Right renal pelvis (tissue), 4 donors: ENCODE results near the gene CHRNG. TPM values are rescaled to one million over a fixed set of nuclear protein-coding genes. Genes with fewer than 3 reads are reported as not detected.

ENCODE experiments used
- DNase-seq, 4 donors: peaks; one replicate each; pipeline ENCODE4 v3.0.0-alpha.2; 2013; ENCODE audit warnings: low read depth in 4 of 4, low spot score in 3 of 4, missing footprints in 1 of 4
- polyA plus RNA-seq, 4 donors: library from polyadenylated mRNA; unstranded; fragments of 120-200 nt; gene quantifications; one replicate each; pipeline ENCODE4 v1.2.1, GENCODE V29; 2013; ENCODE audit not compliant: insufficient read length in 4 of 4

CHRNG gene
- polyA plus RNA-seq, 4 donors, result 0.81 to 1.1 (median 1.0) TPM

DNA sequence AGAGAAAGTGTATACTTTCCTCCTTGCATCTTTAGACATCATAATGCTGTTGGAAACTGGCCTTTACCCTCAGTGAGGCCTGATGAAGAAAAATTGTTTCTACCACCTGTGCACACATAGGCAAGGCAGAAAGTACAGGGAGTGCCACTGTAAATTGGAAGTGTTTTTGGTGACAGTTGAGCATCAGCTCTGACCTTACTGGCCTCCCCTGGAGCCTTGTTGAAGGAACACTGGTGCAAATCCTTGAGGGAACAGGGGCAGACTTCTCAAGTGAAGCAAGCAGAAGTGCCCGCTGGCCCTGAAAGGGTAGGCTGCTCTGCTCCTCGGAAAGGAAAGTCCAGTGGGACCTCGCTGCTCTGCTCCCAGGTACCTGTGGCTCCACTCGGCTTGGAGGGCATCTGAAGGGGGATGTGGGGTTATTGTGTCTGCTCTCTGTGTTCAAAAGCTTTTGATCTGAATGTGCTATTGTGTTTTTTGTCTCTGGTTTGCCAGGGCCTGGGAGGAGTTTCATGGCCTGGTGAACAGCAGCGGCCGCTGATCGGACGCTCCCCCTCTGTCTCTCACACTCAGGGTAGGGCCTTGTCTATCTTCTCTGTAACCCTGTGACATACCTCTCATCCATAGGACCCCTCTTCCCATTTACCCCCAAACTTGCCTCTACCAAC, 34.4 kb downstream of the CHRNG start:
- DNase-seq, result no peak

DNA sequence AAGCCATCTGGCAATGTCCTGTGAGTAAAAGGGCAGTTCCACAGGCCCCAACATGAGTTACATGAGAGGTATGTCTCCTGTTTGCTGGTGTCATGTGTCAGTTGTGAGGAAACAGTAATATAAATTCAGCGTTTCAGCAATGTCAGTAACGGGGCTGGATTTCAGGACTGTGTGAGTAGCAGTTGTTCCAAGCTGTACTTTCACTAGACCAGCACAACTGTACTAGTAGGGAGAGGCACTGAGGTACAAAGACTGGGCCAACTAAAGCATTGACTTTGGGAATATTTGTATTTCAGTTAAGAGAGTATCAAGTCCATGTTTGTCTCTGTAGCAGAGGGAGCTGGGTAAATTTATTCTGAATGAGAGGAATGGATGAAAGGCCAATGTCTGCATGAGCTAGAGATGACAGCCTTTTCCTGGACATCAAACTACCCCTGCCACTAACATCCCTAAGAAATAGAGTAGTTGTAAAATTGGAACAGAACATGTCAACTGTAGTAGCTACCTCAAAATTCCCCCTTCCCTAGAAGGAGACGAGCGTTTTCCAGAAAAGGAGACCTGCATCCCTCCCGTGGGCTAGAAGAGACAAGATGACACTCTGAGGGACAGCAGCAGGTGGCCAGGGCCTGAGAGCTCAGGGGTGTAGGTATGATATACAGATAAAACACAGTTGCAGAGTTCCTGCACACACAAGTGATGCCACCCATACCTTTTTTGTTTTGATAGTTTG, 35.3 kb downstream of the CHRNG start:
- no peak for DNase-seq

DNA sequence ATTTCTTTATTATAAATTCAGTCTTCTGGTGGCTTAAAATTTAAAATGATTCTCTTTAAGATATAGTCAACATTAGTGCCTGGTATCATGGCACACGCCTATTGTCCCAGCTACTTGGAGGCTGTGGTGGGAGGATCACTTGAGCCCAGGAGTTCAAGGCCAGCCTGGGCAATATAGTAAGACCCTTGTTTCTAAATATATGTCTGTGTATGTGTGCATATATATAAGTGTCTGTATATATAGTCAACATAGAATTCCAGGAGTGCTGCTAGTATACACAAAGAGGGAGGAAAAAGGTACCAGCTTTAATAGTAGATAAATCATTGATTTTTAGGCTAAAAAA, 35.9 kb downstream of the CHRNG start:
- DNase-seq, result no peak

DNA sequence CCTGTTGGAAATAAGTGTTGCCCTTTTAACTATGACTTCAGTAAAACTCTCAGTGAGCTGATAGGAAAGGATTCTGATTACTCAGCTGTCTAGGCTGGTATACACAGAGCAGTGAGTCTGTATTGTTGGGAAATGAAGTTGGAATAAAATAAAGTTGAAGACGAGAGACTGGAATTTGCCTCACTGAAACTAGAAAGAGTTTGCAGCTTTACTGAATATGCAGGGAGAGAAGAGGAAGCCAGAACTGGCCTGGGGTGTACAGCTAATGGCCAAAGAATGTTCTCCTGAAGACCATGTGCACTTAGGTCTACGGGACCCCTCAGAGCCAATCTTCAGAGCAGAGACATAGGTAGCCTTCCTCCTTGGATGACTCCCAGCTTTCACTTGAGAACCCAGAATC, 37.5 kb downstream of the CHRNG start:
- DNase-seq, result no peak

DNA sequence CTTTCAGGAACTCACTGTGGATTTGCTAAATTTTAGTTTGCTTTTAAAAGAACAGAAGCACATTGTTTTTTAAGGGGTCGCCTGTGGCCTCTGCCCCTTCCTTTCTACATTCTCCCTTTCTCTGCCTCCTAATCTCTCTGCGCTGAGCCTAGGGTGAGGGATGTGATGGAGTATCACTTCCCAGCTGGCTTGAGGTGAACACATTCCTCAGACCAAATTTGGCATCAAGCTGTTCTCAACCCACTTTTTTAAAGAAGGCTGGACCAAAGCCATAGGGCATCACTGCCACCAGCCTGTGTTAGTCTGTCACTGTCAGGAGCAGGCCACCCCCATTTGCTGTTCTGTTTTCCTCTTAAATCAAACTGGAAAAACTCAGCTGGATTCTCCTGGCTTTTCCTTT, 38.3 kb downstream of the CHRNG start:
- DNase-seq, result no peak

DNA sequence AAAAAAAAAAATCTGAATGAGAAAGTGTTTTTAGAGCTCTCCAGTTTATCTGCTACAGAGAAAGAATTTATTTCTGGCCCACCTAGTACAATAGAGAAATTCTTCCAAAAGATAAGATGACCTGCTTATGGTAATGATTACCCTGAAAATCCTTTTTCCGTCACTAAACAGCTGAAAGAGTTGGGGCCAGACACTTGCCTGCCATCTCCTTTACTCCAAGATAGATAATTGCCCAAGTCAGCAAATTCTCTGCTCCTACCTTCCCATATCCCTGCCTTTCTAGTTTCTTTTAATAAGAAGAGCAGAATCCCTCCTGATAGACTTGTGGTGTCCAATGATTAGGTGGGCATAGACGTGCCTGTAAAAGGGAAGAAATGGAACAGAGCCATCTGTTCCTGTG, 39.1 kb downstream of the CHRNG start:
- DNase-seq, result no peak

DNA sequence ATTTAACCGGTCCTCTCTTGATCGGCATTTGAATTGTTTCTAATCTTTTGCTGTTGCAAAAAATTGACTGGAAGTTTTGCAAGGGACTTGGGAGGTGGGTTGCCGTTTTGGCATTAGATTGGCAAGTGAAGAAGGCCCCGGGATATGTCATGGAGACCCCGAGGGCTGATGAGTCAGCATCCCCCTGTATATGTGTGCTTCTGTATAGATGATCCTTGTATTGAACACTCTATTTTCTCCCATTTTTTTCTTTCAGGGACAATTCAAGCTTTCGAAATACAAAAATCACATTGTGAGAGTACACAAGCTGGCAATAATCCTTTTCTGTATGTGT, 41.1 kb downstream of the CHRNG start:
- no peak for DNase-seq

DNA sequence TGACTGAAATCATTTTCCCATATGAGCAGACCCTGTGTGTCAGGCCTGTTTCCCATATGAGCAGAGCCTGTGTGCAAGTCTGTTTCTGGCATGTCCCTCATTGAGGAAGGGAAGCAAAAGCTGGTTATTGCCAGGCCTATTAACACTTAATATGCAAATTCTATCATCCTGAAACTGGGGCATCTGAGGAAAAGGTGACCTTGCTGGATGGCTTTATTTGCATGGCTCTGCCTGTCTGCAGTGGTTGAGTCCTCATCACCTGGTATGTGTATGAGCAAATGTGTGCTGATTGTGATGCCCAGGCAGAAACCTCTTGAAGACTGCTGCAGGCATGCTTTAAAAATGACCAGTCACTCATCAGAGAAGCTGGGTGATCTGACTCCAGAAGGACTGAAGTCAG, 42.2 kb downstream of the CHRNG start:
- DNase-seq, result no peak

DNA sequence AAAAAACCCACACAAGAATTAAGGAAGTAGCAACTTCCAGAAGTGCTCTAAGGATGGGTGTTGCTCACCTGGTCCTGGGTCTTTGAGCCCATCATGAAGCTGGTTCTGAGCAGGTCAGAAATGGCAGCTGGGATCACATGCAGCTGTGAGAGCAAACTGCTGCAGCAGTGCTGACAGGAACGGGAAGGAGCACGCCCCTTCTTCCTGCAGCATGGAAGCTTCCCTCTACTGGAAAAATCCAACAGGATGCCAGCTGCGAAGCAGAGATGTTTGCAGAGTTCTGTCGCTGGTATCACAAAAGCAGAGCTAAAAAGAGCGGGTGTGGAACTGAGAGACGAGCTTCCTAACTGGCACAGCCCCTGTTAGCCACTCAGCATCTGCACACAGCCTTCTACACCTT, 44.7 kb downstream of the CHRNG start:
- no peak for DNase-seq

DNA sequence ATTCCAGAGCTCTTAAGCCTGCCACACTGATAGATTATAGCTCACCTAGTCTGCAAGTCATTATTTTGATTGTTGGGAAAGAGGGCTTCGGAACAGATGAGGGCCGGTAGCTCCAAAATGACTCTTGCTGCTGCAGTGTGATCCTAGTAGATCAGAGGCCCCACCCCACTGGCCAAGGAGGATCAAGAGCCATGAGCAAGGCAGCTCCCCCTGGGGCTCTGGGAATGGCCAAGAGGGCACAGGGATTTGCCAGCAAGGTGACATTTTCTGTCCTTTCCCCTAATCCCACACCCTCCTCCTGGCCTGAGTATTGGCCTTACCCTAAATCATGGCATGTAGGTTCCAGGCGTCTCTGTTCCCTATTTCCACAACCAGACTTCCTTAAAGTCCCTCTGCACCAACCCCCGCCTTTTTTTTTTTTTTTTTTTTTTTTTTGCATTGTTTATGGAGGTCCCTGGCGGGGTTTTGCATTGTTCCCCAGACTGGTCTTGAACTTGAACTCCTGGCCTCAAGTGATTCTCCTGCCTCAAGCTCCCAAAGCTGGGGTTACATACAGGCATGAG, 47.5 kb downstream of the CHRNG start:
- no peak for DNase-seq

DNA sequence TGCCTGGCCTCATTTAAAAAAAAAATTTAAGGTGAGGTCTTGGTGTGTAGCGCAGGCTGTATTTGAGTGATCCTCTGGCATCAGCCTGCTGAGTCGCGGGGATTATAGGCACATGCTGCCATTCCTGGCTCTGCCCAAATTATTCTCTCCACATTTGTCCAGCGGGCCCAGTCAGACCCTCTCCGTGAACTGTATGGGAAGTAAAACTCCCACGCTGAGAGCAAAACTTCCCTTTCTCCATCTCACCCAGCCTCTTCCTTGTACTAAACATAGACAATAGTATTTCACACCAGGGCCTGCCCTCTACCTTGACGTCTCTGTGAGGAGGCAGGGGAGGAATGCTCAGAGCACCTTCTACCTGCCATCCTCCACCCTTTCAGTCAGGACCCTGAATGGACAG, 48.0 kb downstream of the CHRNG start:
- DNase-seq, result no peak

DNA sequence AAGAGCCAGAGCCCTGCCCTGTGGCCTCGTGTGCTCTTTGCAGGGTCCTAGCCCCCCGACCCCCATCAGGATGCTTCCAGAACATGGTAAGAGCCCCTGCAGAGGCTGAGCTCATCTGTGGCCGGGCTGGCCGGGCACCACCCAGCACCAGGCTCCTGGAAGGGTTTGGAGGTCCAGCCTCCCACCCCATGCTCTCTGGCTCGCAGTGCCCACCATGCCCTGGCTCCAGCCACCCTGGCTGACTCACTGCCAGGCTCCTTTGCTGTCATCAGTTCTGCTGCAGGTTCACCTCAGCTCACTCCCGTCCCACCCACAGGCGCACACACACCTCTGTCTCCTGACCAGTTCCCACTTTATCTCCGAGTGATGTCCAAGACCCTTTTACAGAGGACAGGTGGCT, 48.5 kb downstream of the CHRNG start:
- no peak for DNase-seq

DNA sequence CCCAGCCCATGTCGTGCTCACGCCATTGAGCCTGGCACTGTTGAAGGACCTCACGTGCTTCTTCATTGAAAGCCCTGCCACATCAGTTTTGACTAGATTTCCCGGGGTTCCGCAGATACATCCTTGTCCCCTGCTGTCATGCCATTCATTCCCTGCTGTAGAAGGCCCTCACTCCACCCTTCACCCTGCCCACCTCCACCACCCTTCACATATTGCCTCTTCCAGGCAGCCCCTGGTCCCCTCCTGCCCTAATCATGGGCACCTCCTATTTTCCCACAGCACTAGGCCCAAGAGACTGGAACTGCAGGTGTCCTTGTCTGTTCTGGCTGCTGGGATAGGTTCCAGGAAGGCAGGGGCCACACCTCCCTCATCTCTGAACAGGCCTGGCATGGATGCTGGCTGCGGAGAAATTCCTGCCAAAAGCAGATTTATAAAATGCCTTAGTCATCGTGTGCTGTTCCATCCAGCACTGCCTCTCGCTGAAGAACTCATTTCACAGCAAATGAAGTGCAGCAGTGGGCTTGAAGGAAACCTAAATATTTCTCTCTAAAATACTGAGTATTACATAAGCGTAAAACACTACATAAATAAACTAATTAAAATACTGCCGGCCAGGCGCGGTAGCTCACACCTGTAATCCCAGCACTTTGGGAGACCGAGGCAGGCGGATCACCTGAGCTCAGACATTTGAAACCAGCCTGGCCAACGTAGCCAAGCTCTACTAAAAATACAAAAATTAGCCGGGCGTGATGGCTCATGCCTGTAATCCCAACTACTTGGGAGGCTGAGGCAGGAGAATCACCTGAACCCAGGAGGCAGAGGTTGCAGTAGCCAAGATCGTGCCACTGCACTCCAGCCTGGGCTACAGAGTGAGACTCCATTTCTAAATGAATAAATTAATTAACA, 49.4 kb downstream of the CHRNG start:
- DNase-seq, result no peak

DNA sequence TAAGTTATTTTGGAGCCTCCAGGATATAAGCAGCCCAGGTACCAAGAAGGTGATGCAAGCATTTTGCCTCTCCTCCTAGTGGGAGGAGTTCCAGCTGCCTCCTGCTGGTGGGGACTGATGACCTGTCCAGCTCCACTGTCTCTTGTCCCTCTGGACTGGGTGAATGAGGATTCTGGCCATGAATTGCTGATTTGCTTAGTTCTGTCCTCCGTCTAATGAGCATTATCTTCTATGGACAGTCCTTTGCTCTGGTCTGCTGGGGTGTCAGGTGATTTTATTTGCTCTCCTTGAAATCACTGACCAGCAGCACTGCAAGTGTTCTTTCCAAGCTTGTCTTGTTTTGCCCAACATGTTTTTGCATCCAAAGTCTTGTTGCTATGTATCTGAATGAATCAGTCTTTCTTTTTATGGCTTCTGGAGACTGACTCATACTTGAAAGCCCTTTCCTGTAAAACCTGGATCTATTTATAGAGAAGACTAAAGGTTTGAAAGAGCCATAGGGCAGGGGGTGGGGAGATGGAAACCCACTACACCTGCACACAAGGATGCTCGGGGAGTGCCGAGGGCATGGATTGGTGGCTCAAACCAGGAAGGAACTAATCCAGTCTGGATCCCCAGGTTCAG, 53.4 kb downstream of the CHRNG start:
- DNase-seq, result no peak

DNA sequence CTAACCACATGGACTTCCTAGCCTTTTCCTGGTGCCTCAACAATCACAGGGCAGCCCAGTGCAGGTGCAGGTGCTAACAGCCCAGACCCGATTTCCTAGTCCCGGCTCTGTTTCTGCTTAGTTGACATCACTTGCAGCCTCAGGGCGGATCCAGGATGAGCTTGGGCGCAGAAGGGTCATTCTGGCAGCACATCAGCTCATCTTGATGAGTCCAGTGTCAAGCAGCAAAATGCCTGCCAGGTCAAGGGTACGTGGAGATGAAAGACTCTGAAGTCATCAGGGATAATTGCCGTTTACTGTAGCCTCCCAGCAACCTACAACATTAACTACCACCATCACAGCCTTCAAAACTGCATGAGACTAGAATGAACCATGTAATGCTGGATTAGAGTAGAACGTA, 54.5 kb downstream of the CHRNG start:
- DNase-seq, result no peak

Other genes starting within 250 kb of the CHRNG start
- not detected for gene ALPP, start 160.9 kb upstream of the CHRNG start, polyA plus RNA-seq
- gene ALPG, start 132.8 kb upstream of the CHRNG start, polyA plus RNA-seq, result under 1 TPM in 1 of 4 donors, not detected in 3; 0.04 TPM
- gene ALPI, start 83.5 kb upstream of the CHRNG start, polyA plus RNA-seq, result under 1 TPM in 2 of 4 donors, not detected in 2; 0.06 to 0.10 TPM
- gene ECEL1, start 51.9 kb upstream of the CHRNG start, polyA plus RNA-seq, result 10 to 100 TPM in 3 of 4 donors, 1 to 10 TPM in 1; 4.7 to 19.4 (median 12.5) TPM
- gene PRSS56, start 19.3 kb upstream of the CHRNG start, polyA plus RNA-seq, result under 1 TPM in 1 of 4 donors, not detected in 3; 0.23 TPM
- under 1 TPM; 0.32 to 0.65 (median 0.39) TPM for gene CHRND, start 13.5 kb upstream of the CHRNG start, polyA plus RNA-seq
- 10 to 100 TPM; 10.9 to 14.4 (median 13.8) TPM for gene TIGD1, start 10.9 kb downstream of the CHRNG start, polyA plus RNA-seq
- 100 to 1,000 TPM in 3 of 4 donors, 10 to 100 TPM in 1; 99.0 to 102 (median 101) TPM for gene EIF4E2, start 11.0 kb downstream of the CHRNG start, polyA plus RNA-seq
- 10 to 100 TPM; 61.8 to 96.1 (median 87.6) TPM for gene EFHD1, start 93.9 kb downstream of the CHRNG start, polyA plus RNA-seq
- gene GIGYF2, start 157.6 kb downstream of the CHRNG start, polyA plus RNA-seq, result 10 to 100 TPM; 57.9 to 69.3 (median 66.4) TPM
- gene KCNJ13, start 236.9 kb downstream of the CHRNG start, polyA plus RNA-seq, result 1 to 10 TPM; 2.2 to 4.7 (median 2.9) TPM